GM18519 (cell line): ENCODE measurements around the gene NAT14.
"Not testable (repeated sequence)": the region's sequence is repeated elsewhere in the genome, so short reads cannot be mapped to it uniquely, and the experiment has no call there.

Source experiments
- ATAC-seq: cut with Tn5 transposase; IDR thresholded peaks from one replicate; pipeline ENCODE4 v1.9.1; 2021; ENCODE audit warnings: mild to moderate bottlenecking, moderate library complexity; ENCODE audit not compliant: unreplicated experiment, low FRiP score

The NAT14 gene, protein sequence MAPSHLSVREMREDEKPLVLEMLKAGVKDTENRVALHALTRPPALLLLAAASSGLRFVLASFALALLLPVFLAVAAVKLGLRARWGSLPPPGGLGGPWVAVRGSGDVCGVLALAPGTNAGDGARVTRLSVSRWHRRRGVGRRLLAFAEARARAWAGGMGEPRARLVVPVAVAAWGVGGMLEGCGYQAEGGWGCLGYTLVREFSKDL

DNA sequence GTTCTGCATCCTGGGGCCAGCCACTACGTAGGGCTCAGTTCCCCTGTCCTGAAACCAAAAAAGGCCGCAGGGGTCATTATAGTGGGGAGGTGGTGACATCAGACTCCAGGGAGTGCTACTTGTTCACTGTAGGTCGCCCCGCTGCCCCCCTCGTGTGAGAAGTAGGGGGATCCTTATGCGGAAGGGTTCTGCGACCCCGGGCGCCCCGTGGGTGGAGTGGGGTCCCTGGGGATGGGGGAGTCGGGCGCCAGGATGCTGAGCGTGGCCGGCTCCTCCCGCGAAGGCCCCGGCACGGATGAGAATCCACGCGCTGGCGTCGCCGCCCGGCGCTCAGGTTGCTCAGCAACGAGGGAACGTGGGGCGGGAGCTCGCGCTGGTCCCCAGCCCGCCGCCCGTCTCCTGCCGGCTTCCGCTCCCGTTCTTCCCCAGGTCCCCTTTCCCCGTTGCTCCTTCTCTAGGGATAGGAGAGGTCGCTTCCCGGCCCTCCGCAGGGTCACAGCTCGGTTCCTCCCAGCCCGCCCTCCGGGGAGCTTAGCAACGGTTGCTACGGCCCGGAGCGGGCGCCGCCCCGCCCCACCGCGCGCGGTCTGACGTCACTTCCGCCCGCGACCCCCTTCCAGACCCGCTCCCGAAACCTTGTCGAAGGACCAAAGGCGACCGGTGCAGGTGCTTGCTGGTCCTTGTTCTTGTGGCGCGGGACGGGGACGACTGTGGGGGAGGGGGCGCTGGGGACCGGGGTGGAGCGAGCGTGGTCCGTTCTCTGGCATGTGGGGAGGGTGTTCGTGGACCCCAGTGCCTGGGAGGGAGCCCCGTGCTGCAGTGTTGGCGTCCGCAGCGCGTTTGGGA, at the start of gene NAT14:
Gene NAT14 (plus strand): TSS at position 596 of the 846 bp plus-strand sequence. CDS start 521 bp downstream, outside the sequence.
- ATAC-seq, result no peak

DNA sequence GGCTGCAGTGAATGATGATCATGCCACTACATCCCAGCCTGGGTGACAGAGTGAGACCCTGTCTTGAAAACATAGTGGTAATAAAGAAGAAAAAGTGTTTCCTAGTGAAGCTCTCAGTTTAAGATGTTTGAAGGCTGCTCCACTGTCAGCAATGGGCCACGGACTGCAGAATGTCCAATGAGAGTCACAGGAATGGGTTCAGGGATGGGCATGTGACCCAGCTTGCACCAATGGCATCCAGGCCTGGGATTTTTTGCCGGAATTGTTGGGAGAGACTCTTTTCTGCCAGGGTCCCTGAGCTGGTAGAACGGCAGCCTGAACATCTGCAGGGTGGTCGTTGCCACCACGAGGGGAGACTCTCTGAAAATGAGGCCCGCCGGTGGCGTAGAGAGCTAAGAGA, 48.1 kb upstream of the NAT14 start:
- no peak for ATAC-seq

- no peak for ATAC-seq
These were observed 47.6 kb upstream of the NAT14 start for GRCh38 chr19:55437410-55437809.

DNA sequence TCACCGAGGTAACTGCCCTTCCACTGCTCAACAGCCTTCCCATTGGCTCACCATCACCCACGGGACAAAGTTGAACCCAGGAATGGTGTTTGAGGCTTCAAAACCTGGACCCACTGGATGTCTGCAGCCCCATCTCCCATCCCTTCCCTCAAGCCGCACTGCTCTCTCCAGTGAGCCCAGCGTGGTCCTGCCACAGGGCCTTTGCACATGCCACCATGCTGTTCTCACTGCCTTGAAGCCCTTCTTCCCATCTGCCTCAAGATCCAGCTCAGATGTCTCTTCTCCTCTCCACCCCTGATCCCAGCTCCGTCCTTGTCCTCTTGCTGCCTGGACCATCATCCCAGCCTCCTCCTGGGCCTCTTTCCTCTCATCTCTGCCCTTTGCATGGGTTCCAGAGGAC, 45.9 kb upstream of the NAT14 start:
- ATAC-seq, result no peak

DNA sequence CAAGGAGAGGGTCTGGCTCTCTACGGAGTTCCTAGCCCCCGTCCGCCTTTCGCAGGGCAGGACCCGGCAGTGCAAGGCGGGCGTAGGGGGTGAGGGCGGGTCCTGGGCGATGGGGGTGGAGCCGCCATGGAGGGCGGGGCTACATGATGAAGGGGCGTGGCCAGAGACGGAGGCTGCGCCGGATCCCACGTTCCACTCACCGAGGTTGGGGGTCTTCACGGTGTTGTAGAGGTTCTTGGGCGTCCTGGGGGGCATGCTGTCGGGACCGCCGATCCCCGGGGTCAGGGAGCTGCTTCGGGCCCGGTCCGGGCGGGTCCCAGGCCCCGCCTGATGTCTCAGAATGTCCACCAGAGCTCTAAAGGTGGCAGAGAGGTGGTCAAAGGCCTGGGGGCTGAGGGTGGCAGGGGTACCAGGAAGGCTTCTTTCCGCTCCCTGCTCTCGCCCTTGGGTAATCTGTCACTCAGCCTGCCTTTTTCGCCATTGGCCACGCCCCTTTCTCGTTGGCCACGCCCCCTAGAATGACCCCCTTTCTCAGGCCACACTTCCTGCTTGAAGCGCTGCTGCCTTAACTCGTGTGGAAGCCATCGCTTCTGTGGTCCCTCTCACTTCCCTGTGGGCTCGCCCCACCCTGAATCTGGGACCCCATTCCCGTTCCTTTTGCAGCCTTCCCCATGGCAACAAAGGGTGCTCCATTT, 44.4 kb upstream of the NAT14 start:
- ATAC-seq, result no peak

- ATAC-seq, result no peak
These were observed 43.7 kb upstream of the NAT14 start for GRCh38 chr19:55441319-55441691.

GRCh38 chr19:55441692-55442321, 43.2 kb upstream of the NAT14 start:
- no peak for ATAC-seq

GRCh38 chr19:55442372-55442961, 42.5 kb upstream of the NAT14 start:
- no peak for ATAC-seq

GRCh38 chr19:55443045-55443823, 41.8 kb upstream of the NAT14 start, which contains the start of gene SHISA7:
TSS of gene SHISA7 (minus strand) at chr19:55443300. CDS start at chr19:55442863, 437 bp downstream.
- no peak for ATAC-seq

GRCh38 chr19:55443824-55444480, 41.0 kb upstream of the NAT14 start:
- ATAC-seq, result no peak

DNA sequence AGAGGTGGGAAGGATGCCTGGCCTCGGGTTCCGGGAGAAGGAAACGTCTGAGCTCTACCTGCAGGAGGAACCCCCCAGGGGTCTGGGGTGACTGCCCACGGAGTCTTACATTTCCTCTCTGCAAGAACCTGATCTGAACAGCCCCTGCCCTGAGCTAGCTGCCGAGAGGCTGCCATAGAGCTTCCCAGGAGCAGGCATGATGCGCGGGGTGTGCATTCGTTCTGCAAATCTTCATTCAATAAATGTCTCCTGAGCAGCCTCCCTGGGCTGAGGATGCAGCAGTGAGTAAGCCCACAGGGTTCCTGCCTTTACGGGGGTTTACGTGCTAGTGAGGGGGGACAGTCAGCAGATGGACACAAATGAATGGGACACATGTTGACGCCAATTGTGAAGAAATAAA, 40.3 kb upstream of the NAT14 start:
- no peak for ATAC-seq

DNA sequence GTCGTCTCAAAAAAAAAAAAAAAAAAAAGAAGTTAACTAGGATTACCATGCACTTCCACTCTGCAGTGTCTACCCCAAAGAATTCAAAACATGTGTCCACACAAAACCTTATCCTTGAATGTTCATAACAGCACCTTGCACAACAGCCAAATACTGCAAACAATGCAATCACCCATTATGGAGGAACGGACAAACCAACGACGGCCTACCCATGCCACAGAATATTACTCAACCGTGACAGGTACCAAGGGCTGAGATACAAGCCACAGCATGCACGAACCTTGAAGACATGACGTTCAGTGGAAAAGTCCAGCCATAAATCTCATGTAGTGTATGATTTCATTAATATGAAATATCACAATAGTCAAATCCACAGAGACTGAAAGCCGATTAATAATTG, 38.9 kb upstream of the NAT14 start:
- no peak for ATAC-seq

DNA sequence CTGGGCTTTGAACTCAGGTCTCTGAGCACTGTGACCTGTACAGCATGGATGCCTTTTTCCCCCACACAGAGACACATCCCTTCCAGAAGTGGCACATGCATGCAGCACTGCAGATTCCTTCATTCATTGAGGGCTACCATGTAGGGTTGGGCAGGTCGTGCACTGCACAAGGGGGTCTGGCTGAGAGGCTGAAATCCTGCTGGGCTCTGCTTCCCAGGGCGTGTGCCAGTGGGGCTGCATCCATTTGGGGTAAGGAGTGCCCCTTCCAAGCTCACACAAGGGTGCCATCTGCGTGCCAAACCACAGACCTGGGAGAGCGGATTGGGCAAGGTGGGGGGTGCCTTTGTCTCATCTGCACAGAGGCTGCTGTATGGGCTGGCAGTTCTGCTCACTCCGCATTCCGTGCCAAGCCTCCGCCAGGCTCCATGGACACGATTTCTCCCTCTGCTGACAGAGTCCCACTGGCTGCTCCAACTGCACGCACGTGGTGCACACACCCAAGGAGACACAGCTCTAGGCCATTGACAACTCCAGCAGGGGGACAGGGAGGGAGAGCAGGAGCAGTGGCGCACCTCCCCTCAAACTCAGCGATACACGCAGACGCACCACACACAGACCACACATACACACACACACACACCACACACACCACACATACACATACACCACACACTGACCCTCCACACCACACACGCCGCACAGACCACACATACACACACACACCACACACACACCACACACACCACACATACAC, 37.4 kb upstream of the NAT14 start:
- ATAC-seq, result no peak

GRCh38 chr19:55448175-55448490, 36.9 kb upstream of the NAT14 start:
- not testable (repeated sequence) for ATAC-seq

- no peak for ATAC-seq
These were observed 35.5 kb upstream of the NAT14 start for GRCh38 chr19:55449469-55449868.

DNA sequence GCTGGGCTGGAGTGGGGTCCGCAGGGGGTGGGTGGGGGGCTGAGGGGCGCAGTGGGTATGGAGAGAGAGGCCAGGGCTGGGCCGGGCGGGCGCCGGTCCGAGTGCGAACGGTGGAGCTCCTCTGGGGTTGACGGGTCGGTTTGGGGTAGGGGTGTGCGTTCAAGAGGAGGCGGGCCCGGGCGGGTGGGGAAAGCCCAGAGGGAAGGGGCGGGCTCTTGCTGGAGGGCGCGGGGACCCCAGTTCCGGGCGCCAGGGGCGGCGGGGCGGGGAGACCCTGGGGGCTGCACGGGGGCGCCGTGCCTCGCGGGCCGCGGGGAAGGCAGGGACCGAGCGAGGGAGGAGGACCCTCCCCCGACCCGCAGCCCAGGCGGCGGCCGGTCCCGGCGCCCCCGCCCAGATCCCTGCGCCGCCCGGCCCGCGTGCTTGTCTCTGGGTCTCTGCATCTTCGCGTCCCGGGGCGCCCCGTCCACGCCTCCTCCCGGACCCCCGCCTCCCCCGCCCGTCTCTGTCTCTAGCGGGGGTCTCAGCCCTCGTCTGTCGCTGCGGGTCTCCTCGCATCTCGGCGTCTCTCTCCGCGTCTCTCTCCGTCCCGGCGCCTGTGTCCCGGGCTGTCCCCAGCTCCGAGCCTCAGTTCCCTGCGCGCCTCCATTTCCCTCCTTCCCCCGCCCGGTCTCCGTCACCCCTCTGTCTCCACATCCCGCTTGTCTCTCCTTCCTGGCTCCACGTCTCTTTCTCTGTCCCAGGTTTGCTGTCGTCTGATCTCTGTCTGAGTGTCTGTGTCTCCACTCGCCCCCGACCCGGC, 33.6 kb upstream of the NAT14 start:
- no peak for ATAC-seq

- no peak for ATAC-seq
These were observed 32.8 kb upstream of the NAT14 start for GRCh38 chr19:55451965-55452748.
